Activated CD4-positive, alpha-beta T cell treated with anti-CD3 and anti-CD28 coated beads, Interleukin-2, amount 50 U/mL, for 4 hours (primary cell): ENCODE data around the gene DHX57.
"Not testable (repeated sequence)": the region's sequence is repeated elsewhere in the genome, so short reads cannot be mapped to it uniquely, and the experiment has no call there.

Experiments used
- DNase-seq, 2 experiments: peaks; one replicate each; pipeline ENCODE4 v3.0.0-alpha.2; 2020

Gene DHX57

DNA sequence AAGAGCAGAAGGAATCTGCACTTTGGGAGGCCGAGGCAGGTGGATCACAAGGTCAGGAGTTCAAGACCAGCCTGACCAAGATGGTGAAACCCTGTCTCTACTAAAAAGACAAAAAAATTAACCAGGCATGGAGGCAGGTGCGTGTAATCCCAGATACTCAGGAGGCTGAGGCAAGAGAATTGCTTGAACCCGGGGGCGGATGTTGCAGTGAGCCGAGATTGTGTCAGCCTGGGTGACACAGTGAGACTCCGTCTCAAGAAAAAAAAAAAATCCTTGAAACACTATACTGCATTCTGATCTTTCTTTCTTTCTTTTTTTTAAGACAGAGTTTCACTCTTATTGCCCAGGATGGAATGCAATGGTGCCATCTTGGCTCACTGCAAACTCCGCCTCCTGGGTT is 80.7 kb downstream of the DHX57 start:
- not testable (repeated sequence) for DNase-seq

GRCh38 chr2:38794235-38794946 is 81.3 kb downstream of the DHX57 start:
- DNase-seq: no peak

DNA sequence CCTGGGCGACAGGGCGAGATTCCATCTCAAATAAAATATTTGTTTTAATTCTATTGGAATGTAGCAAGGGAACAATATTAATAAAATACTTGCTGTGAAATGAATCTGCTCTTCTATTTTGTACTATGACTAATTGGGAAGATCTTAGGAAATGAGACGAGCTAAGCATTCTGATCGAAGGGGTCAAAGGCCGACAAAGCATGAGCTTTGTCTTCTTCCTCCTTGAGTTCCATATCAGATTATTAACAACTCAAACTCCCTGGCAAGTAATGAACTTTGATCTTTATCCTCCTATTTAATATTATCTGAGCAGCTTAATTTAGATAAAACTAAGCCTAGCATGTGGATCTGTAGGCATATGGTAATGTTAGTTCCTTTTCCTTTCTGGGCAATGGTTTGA is 82.2 kb downstream of the DHX57 start:
- no peak for DNase-seq

DNA sequence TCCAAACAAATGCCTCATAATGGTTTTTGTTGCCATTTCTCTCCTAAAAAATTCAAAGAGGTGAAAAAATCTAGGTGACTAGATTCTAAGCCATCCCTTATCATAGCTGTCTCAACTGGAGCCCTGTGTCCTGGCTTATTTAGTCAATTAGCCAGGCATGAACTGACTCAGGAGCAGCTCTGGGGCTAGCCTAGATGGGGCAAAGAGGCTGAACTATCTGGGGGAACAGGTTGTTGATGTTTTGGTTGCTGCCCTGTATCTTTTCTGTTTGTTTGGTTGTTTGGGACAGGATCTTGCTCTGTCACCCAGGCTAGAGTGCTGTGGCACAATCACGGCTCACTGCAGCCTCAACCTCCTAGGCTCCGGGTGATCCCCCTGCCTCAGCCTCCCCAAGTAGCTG is 83.0 kb downstream of the DHX57 start:
- no peak for DNase-seq

GRCh38 chr2:38792321-38792720 is 83.4 kb downstream of the DHX57 start:
- not testable (repeated sequence) for DNase-seq

DNA sequence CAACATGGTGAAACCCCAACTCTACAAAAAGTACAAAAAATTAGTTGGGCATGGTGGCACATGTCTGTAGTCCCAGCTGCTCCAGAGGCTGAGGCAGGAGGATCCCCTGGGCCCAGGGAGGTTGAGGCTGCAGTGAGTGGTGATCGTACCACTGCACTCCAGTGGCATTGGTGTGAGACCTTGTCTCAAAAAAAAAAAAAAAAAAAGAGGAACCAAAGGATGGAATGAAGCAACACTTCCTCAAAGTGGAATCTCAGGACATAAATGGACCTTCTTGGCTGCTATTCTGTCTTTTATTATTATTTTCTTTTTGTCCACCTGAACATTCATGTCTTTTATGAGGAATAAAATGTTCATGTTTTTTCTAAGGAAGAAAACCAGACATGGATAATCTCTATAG is 84.0 kb downstream of the DHX57 start:
- no peak for DNase-seq

DNA sequence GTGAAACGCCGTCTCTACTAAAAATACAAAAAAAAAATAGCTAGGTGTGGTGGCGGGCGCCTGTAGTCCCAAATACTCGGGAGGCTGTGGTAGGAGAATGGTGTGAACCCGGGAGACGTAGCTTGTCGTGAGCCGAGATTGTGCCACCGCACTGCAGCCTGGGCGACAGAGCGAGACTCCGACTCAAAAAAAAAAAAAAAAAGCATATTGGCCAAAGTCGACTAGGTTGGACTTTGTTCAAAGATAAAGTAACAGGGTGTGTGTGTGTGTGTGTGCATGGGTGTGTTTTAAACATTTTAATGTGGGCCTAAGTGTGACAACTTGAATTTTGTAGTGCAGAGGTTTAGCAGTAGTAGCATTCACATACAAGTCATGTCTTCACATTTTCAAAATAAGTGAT is 86.0 kb downstream of the DHX57 start:
- no peak for DNase-seq

DNA sequence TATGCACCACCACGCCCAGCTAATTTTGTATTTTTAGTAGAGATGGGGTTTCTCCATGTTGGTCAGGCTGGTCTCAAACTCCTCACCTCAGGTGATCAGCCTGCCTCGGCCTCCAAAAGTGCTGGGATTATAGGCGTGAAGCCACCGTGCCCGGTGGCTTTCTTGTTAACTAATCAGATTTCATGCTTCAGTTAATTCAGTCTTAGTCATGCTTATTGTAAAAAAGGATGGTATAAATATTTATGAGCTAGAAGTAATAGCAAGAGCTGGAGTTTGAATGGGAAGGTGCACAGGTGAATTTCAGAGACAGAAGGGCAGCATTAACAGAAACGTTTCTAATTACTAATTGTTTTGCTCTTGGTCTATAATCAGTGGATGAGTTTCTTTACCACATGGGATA is 87.4 kb downstream of the DHX57 start:
- no peak for DNase-seq

GRCh38 chr2:38783586-38783985 is 92.1 kb downstream of the DHX57 start:
- no peak for DNase-seq

DNA sequence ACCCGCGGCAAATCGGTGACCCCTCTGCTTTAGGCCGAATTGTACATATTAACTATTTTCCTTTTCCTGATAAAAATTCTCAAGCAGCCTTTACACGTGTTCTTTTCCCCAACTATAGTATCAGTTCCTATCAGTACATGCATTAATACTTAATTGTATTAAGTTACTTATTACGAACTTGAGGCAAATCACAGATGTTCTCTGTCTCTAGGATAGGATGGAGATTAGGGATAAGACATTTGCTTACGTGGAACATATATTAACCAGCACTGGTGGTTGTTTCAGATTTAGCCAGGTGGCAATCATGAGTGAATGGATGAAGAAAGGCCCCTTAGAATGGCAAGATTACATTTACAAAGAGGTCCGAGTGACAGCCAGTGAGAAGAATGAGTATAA is 97.0 kb downstream of the DHX57 start:
- DNase-seq: no peak

- DNase-seq: no peak
Observed at GRCh38 chr2:38776531-38776930, 99.2 kb downstream of the DHX57 start.

DNA sequence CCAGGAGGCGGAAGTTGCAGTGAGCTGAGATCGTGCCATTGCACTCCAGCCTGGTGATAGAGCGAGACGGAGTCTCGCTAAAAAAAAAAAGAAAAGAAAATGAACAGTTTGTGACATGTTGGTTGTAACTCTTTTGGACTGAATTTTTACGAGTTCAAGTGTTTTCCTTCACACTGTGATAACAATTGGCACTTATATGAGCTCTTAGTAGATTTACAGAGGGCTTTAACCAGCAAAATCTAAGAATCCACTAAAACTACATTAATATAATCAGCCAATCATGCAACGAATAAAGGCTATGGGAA is 99.9 kb downstream of the DHX57 start:
- no peak for DNase-seq

DNA sequence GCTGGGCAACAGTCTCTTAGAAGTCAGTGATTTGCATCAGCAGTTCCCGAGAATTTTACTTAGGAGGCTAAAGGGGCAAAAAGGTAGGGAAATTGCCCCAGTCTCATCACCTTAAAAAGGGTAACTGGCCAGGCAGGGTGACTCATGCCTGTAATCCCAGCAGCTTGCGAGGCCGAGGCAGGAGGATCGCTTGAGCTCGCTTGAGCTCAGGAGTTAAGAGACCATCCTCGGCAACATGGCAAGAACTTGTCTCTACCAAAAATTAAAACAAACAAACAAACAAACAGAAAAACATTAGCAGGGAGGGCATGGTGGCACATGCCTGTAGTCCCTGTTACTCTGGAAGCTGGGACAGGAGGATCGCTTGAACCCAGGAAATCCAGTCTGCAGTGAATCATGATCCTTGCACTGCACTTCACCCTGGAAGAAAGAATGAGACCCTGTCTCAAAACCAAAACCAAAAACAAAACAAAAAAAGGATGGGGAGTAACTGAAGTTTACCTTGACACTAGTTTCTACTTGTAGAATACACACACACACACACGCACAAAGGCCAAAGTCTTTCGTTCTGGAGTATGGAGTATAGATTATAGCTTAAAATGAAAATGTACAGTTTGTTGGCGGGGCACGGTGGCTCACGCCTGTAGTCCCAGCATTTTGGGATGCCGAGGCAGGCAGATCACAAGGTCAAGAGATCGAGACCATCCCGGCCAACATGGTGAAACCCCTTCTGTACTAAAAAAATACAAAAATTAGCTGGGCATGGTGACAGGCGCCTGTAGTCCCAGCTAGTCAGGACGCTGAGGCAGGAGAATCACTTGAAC is 100.4 kb downstream of the DHX57 start:
- no peak for DNase-seq

DNA sequence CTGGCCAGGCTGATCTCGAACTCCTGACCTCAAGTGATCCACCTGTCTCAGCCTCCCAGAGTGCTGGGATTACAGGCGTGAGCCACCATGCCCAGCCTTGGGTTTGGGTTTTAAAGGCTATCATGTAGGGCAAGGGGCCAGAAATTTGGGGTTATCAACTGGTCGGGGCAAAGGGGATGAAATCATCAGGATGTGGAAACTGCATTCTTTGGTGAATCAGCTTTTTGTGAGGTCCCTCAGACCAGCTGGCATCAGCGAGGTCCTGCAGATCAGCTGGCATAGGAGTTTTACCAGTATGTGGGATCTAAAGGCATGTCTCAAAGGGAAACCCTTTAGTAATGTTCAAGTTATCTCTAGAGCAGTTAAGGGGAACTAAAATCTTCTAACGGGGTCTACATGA is 104.1 kb downstream of the DHX57 start:
- DNase-seq: no peak

GRCh38 chr2:38765551-38765950 is 110.2 kb downstream of the DHX57 start:
- DNase-seq: no peak

GRCh38 chr2:38765149-38765548 is 110.6 kb downstream of the DHX57 start:
- DNase-seq: no peak

- DNase-seq: no peak
Observed at GRCh38 chr2:38763728-38764127, 112.0 kb downstream of the DHX57 start.

- DNase-seq: no peak
Observed at GRCh38 chr2:38763228-38763627, 112.5 kb downstream of the DHX57 start.

- not testable (repeated sequence) for DNase-seq
Observed at GRCh38 chr2:38755891-38756290, 119.8 kb downstream of the DHX57 start.

DNA sequence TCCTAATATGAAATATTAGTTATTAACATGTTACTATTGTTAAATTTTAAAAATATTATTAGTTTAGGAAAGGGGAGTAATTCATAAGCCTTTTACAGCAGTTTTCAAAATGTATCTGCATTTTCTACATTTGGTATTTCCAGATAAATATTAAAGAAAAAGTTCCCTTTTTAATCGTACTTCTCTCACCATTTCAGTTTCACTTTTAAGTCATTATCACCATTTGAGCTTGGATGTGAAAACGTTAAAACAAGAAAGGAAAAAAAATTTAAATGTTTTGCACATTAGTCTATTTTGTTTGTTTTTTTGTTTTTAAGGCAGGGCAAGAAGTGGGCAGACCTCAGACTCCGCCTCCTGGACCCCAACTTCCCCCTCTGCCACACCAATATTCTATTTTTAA is 121.2 kb downstream of the DHX57 start:
- DNase-seq: no peak

DNA sequence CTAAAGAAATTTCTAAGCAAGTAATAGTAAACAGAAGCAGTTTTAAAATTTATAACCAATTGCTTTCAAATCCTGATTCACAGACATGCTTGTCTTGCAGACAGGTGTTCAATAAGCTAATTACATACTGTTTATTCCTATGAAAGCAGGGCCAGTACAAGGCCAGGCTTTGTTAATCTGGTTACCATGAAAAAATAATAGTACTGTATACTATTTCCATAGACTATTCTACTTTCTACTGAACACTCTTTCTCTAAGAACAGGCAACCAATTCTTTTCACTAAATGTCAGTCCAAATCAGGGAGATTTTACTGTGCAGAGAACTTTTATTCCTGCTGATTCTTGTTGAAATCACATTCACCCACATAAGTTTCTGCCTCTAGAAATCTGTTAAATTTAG is 121.7 kb downstream of the DHX57 start:
- DNase-seq: no peak

GRCh38 chr2:38751596-38752410 is 123.9 kb downstream of the DHX57 start:
- peak; percentile 27 to 31 for DNase-seq

GRCh38 chr2:38750891-38751595 is 124.7 kb downstream of the DHX57 start, which contains the start of gene SRSF7:
TSS of gene SRSF7 (minus strand) at chr2:38751361. CDS start at chr2:38751256, 105 bp downstream.
- peak; percentile 96 to 97 for DNase-seq
